Left ventricle myocardium inferior (tissue), 1 donor: ENCODE results near the gene OR4P4. TPM values are rescaled to one million over a fixed set of nuclear protein-coding genes. Genes with fewer than 3 reads are reported as not detected.

Experiments used
- DNase-seq: peaks from one replicate; pipeline ENCODE4 v3.0.0-alpha.2; 2020
- H3K27ac ChIP-seq: fragments of 200-600 bp; replicated peaks from 2 replicates; pipeline ENCODE4 v1.8.0; 2021
- H3K27me3 ChIP-seq: fragments of 200-600 bp; 2 replicates; pipeline ENCODE4 v1.8.0; 2021; ENCODE audit warnings: low read depth
- H3K36me3 ChIP-seq: fragments of 200-600 bp; 2 replicates; pipeline ENCODE4 v1.8.0; 2021
- H3K4me1 ChIP-seq: fragments of 200-600 bp; 2 replicates; pipeline ENCODE4 v1.8.0; 2021
- H3K4me3 ChIP-seq: fragments of 200-600 bp; 2 replicates; pipeline ENCODE4 v1.8.0; 2021; ENCODE audit warnings: mild to moderate bottlenecking, moderate library complexity
- H3K9me3 ChIP-seq: fragments of 200-600 bp; replicated peaks from 2 replicates; pipeline ENCODE4 v1.8.0; 2021
- intact Hi-C: fragments of 100-400 bp; cut with micrococcal nuclease; formaldehyde crosslinking; loops from one replicate; pipeline ENCODE4 v1.11.0; 2022
- total RNA-seq: library from RNA; stranded (reverse); fragmentation: NEBNext Ultra II Directional; extraction: Animal tissue kit (Norgen Biotek cat#: 25700); gene quantifications from one replicate; pipeline ENCODE4 v1.2.1, GENCODE V29; 2021
- TF ChIP-seq, protein P1 (sequence below): fragments of 200-600 bp; IDR thresholded peaks from 2 replicates; pipeline ENCODE4 v1.8.0; 2021; ENCODE audit warnings: antibody characterized with exemption, mild to moderate bottlenecking, borderline replicate concordance
- donor health status: DM: no; HTN: yes; CAD: no; lungs with severe emphysema.

The OR4P4 gene
- total RNA-seq, 1 donor from 2014 or later = not detected

DNA sequence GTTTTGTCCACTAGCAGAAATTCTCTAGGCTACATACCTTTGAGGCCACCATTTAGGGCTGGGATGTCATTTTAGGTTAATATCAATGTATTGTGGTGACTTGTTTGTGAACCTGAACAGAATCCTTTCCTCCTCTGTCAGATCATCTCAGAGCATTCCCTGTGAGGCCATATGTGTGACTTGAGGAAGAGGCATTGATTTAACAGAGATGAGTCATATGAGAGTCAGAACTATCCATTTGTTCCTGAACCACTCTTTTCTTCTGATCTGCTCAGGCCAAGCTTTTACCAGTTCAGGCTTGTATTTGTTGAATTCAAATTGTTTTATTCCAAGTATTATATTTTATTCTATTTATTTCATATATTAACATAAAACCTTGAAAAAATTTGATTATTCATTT, 20.2 kb downstream of the OR4P4 start:
- TF ChIP-seq, protein P1, sequence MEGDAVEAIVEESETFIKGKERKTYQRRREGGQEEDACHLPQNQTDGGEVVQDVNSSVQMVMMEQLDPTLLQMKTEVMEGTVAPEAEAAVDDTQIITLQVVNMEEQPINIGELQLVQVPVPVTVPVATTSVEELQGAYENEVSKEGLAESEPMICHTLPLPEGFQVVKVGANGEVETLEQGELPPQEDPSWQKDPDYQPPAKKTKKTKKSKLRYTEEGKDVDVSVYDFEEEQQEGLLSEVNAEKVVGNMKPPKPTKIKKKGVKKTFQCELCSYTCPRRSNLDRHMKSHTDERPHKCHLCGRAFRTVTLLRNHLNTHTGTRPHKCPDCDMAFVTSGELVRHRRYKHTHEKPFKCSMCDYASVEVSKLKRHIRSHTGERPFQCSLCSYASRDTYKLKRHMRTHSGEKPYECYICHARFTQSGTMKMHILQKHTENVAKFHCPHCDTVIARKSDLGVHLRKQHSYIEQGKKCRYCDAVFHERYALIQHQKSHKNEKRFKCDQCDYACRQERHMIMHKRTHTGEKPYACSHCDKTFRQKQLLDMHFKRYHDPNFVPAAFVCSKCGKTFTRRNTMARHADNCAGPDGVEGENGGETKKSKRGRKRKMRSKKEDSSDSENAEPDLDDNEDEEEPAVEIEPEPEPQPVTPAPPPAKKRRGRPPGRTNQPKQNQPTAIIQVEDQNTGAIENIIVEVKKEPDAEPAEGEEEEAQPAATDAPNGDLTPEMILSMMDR = no peak
- Histone ChIP-seq H3K27me3 (no peaks in the 10 kb centered on the region), H3K4me3 (no peak overlapping the region), H3K27ac (no peak overlapping the region), H3K36me3 (no peaks in the 10 kb centered on the region), H3K9me3 (no peaks in the 10 kb centered on the region), H3K4me1 (no peaks in the 10 kb centered on the region)
- intact Hi-C loops = no loop called here
- DNase-seq = no peak

DNA sequence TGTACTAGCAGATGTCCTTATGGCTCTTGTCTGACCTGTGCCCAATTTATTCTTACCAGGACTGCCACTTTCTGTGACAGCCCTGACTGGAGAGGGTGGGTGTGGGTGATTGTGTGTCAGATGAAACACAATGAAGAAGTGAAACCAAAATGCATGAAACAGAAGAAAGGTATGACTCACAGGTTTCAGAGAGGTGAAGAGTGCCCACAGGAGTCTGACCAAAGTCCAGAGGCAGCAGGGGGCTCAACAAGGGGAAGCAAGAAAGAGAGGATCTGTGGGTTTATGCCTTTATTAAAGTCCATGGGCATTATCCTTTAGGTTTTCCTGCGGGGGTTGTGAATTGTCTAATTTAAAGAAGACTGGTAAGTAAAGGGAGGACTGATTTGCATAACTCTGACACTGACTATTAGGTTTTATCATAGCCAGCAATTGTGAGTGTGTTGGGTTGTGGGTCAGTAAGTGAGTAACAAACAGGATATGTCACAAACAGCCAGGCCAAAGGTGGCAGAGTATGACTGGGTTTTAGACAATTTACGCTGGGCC, 23.2 kb downstream of the OR4P4 start:
- TF ChIP-seq, protein P1 = no peak
- Histone ChIP-seq H3K36me3 (no peaks in the 10 kb centered on the region), H3K9me3 (no peaks in the 10 kb centered on the region), H3K4me1 (no peaks in the 10 kb centered on the region), H3K4me3 (no peak overlapping the region), H3K27ac (no peak overlapping the region), H3K27me3 (no peaks in the 10 kb centered on the region)
- intact Hi-C loops = no loop called here
- DNase-seq = no peak

DNA sequence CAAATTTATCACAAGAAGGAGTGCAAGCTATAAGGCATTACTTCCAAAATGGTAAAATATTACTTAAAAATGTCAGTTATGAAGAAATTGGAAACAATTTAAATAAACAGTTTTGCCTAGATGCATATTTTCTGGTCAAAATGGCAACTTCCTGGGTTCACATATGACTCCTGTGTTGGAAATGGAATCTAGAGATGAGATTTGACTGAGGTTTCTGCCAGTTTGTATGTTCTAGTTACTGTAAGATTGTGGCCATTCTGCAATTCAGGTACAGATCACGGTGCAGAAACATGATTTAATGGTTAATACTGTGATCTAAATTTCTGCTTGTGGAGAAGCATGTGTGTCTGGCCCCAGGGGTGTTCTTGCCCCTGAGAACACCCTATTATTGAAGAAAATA, 23.7 kb downstream of the OR4P4 start:
- DNase-seq = no peak
- no peak overlapping the region for H3K27ac ChIP-seq
- H3K4me1 ChIP-seq = no peaks in the 10 kb centered on the region
- no peaks in the 10 kb centered on the region for H3K36me3 ChIP-seq
- H3K9me3 ChIP-seq = no peaks in the 10 kb centered on the region
- TF ChIP-seq, protein P1 = no peak
- no peaks in the 10 kb centered on the region for H3K27me3 ChIP-seq
- H3K4me3 ChIP-seq = no peak overlapping the region
- intact Hi-C loops = no loop called here

DNA sequence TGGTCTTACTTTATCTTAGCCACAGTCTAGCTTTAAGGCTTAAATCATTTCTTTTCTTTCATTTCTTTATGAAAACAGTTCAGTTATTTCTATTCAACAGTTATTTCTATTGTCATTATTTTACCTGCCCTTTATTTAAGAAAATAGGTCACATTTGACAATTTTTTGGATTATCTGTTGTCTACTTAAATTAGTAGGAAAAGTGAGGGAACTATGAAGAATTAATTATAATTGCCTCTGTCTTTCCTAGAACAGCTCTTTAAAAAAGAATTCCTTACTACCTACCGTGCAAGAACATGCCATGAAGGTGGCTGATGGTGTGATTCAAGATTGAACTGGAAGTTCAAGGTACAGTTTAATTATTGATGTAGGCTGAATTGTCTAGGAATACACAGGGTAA, 27.0 kb downstream of the OR4P4 start, which contains the start of gene OR4C6:
TSS of gene OR4C6 (plus strand) at position 301 of the 400 bp plus-strand sequence. CDS start 2,966 bp downstream, outside the sequence.
- no peaks in the 10 kb centered on the region for H3K36me3 ChIP-seq
- DNase-seq = no peak
- no peak within 1 kb of the TSS for H3K27ac ChIP-seq
- no peak within 1 kb of the TSS for H3K4me3 ChIP-seq
- H3K27me3 ChIP-seq = no peaks in the 10 kb centered on the region
- no peaks in the 10 kb centered on the region for H3K4me1 ChIP-seq
- intact Hi-C loops = no loop called here
- no peaks in the 10 kb centered on the region for H3K9me3 ChIP-seq
- TF ChIP-seq, protein P1 = no peak

DNA sequence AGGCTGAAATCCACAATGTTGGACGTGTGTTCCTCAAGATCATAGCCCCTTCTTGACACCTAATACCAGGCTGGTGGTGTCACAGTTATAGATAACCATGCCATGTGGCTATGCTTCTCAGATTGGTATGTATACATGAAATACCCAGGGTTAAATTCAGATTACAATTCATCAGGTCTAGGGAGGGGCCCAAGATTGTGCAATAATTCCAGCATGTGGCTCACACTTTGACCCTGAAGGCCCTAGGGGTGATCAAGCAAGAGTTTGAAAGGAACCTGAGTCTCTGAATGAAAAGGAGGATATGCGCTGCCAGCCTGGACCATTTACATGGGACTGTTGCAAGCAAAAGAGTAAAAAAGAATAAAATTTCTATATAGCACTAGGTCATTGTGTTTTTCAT, 34.5 kb downstream of the OR4P4 start:
- Histone ChIP-seq H3K36me3 (no peaks in the 10 kb centered on the region), H3K4me3 (no peak overlapping the region), H3K27me3 (no peaks in the 10 kb centered on the region), H3K9me3 (no peaks in the 10 kb centered on the region), H3K27ac (no peak overlapping the region), H3K4me1 (no peaks in the 10 kb centered on the region)
- intact Hi-C loops = no loop called here
- DNase-seq = no peak
- TF ChIP-seq, protein P1 = no peak
